ENCODE measurements around the gene PPL. TPM values are rescaled to one million over a fixed set of nuclear protein-coding genes. Genes with fewer than 3 reads are reported as not detected.

PPL gene
- total RNA-seq, 4 donors from 2014 or later = 28.7 to 84.2 (median 53.0) TPM

- no peak overlapping the region for H3K27ac ChIP-seq
- DNase-seq = no peak
- H3K36me3 ChIP-seq = peaks cover 0 to 92% (median 3%) of the 10 kb centered on the region in 3 donors
Measured at GRCh38 chr16:4877380-4877685, 59.6 kb downstream of the PPL start.

DNA sequence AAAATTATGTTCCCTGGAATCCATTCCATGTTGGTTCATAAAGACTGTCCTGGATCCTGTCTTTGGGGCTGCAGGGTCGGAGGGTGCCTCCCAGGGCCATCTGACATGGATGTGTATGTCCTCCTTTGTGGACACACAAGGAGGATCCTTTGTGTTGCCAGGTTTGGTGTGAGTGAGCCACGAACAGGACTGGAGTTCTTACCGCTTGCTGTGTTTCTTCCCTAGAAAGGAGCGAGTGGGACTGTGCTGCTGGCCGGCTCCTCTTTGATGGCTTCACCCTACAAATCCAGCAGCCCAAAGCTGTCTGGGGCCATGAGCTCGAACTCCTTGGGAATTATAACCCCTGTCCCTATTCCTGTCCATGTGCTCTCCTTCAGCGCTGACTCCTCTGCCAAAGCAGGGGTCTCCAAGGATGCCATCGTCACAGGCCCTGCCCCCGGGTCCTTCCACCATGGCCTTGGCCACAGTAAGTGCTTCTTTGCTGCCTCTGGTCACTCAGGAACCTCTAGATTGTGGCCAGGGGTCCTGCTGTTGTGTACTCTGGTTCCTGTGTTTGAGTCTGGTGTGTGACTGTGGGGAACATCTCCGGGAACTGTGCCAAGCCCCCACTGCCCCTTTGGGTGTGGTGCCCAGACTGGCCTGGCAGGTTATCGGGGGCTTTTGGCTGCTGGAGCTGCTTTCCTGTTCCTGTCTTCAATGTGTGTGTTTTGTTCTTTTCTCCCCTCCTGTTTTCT lies 60.1 kb downstream of the PPL start:
- Histone ChIP-seq H3K27ac (no peak overlapping the region), H3K36me3 (peaks cover 0 to 92% (median 2%) of the 10 kb centered on the region in 3 donors), H3K4me3 (no peak overlapping the region), H3K4me1 (no peaks in the 10 kb centered on the region), H3K27me3 (no peaks in the 10 kb centered on the region), H3K9me3 (no peaks in the 10 kb centered on the region)
- TF ChIP-seq, protein P1, sequence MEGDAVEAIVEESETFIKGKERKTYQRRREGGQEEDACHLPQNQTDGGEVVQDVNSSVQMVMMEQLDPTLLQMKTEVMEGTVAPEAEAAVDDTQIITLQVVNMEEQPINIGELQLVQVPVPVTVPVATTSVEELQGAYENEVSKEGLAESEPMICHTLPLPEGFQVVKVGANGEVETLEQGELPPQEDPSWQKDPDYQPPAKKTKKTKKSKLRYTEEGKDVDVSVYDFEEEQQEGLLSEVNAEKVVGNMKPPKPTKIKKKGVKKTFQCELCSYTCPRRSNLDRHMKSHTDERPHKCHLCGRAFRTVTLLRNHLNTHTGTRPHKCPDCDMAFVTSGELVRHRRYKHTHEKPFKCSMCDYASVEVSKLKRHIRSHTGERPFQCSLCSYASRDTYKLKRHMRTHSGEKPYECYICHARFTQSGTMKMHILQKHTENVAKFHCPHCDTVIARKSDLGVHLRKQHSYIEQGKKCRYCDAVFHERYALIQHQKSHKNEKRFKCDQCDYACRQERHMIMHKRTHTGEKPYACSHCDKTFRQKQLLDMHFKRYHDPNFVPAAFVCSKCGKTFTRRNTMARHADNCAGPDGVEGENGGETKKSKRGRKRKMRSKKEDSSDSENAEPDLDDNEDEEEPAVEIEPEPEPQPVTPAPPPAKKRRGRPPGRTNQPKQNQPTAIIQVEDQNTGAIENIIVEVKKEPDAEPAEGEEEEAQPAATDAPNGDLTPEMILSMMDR (IDR thresholded peaks at IDR 0.05) = no peak
- DNase-seq = no peak

More at GRCh38 chr16:4877380-4877685, 59.6 kb downstream of the PPL start:
- TF ChIP-seq, protein P1 (IDR thresholded peaks at IDR 0.05) = no peak
- no peak for TF ChIP-seq POLR2A (IDR thresholded peaks at IDR 0.05)
- Histone ChIP-seq H3K9me3 (no peaks in the 10 kb centered on the region), H3K4me3 (no peak overlapping the region), H3K27me3 (no peaks in the 10 kb centered on the region), H3K4me1 (no peaks in the 10 kb centered on the region)

DNA sequence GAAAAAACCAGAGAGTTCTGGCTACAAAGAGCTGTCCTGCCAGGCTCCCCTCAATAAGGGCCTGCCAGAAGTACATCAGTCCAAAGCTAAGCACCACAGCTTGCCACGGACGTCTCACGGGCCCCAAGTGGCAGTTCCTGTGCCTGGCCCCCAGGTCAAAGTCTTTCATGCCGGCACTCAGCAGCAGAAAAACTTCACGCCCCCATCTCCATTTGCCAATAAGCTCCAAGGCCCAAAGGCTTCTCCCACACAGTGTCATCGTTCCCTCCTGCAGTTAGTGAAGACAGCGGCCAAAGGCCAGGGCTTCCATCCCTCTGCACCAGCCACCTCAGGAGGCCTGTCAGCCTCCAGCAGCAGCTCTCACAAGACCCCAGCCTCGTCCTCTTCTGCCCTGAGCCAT lies 62.3 kb downstream of the PPL start:
- Histone ChIP-seq H3K4me1 (no peaks in the 10 kb centered on the region), H3K4me3 (no peak overlapping the region), H3K9me3 (no peaks in the 10 kb centered on the region), H3K27ac (no peak overlapping the region), H3K27me3 (no peaks in the 10 kb centered on the region), H3K36me3 (peaks cover 0 to 92% (median 0%) of the 10 kb centered on the region in 3 donors)
- no peak for TF ChIP-seq POLR2A (IDR thresholded peaks at IDR 0.05)
- TF ChIP-seq, protein P1 (IDR thresholded peaks at IDR 0.05) = no peak
- no peak for DNase-seq

GRCh38 chr16:4873091-4873490 lies 63.9 kb downstream of the PPL start:
- Histone ChIP-seq H3K4me1 (peaks cover 0 to 11% (median 0%) of the 10 kb centered on the region in 4 donors), H3K4me3 (no peak overlapping the region), H3K27me3 (no peaks in the 10 kb centered on the region), H3K27ac (no peak overlapping the region), H3K36me3 (peaks cover 0 to 90% (median 0%) of the 10 kb centered on the region in 3 donors), H3K9me3 (no peaks in the 10 kb centered on the region)
- TF ChIP-seq POLR2A (IDR thresholded peaks at IDR 0.05) = no peak
- TF ChIP-seq, protein P1 (IDR thresholded peaks at IDR 0.05) = no peak
- DNase-seq = no peak

- Histone ChIP-seq H3K27me3 (no peaks in the 10 kb centered on the region), H3K4me1 (peaks cover 0 to 18% (median 0%) of the 10 kb centered on the region in 4 donors), H3K27ac (no peak overlapping the region), H3K4me3 (no peak overlapping the region), H3K36me3 (peaks cover 0 to 73% (median 0%) of the 10 kb centered on the region in 3 donors), H3K9me3 (no peaks in the 10 kb centered on the region)
- TF ChIP-seq, protein P1 (IDR thresholded peaks at IDR 0.05) = no peak
- TF ChIP-seq POLR2A (IDR thresholded peaks at IDR 0.05) = no peak
- no peak for DNase-seq
Measured at GRCh38 chr16:4871071-4871470, 65.9 kb downstream of the PPL start.

Data from Peyer's patch (tissue), 4 donors.